CD14-positive monocyte (primary cell): ENCODE measurements around the gene DNAJB8. TPM values are rescaled to one million over a fixed set of nuclear protein-coding genes. Genes with fewer than 3 reads are reported as not detected.
A peak's percentile ranks its signal among the peaks of the same experiment; 100 is the strongest.

ENCODE experiments used
- DNase-seq, 3 donors: peaks; one replicate each; pipeline ENCODE4 v3.0.0-alpha.2; 2011 to 2022
- H2AFZ ChIP-seq: 2 replicates; pipeline ENCODE4 v1.6.0; 2012; ENCODE audit warnings: mild to moderate bottlenecking, low read depth, low read length, inconsistent platforms; ENCODE audit not compliant: insufficient read depth, poor library complexity, severe bottlenecking
- H3K27ac ChIP-seq, 2 donors: 1 replicate in 1 of 2; 2 replicates in 1 of 2; pipeline ENCODE4 v1.5.1; 2012 to 2013; ENCODE audit warnings: low read length in 2 of 2, control low read depth in 1 of 2, inconsistent platforms in 1 of 2, low read depth in 1 of 2, mild to moderate bottlenecking in 1 of 2
- H3K27me3 ChIP-seq, 2 donors: one replicate each; pipeline versions ENCODE4 v1.6.0 to v1.6.1; 2011 to 2013; ENCODE audit warnings: low read length in 2 of 2; ENCODE audit not compliant: control insufficient read depth in 2 of 2, insufficient read depth in 2 of 2
- H3K36me3 ChIP-seq, 2 donors: replicated peaks in 1 of 2; 1 replicate in 1 of 2; 2 replicates in 1 of 2; pipeline versions ENCODE4 v1.5.1 to v1.6.1; 2012 to 2013; ENCODE audit warnings: low read length in 2 of 2, control low read depth in 1 of 2, inconsistent platforms in 1 of 2, mild to moderate bottlenecking in 1 of 2; ENCODE audit not compliant: insufficient read depth in 2 of 2, control insufficient read depth in 1 of 2
- H3K4me1 ChIP-seq, 2 donors: 1 replicate in 1 of 2; 2 replicates in 1 of 2; pipeline versions ENCODE4 v1.5.1 to v1.6.1; 2012 to 2013; ENCODE audit warnings: low read length in 2 of 2, control low read depth in 1 of 2, inconsistent platforms in 1 of 2, mild to moderate bottlenecking in 1 of 2, moderate library complexity in 1 of 2; ENCODE audit not compliant: insufficient read depth in 2 of 2, control insufficient read depth in 1 of 2
- H3K4me2 ChIP-seq: replicated peaks from 2 replicates; pipeline ENCODE3; 2012; ENCODE audit warnings: low read length, moderate library complexity, mild to moderate bottlenecking; ENCODE audit not compliant: poor library complexity, severe bottlenecking; ENCODE audit errors: extremely low read depth
- H3K4me3 ChIP-seq, 3 experiments: fragments of 200-600 bp in 1 of 3; sonication (generic) in 1 of 3; replicated peaks in 1 of 3; 1 replicate in 2 of 3; 2 replicates in 1 of 3; pipeline ENCODE4 v1.5.1; 2011 to 2013; ENCODE audit warnings: low read length in 3 of 3, mild to moderate bottlenecking in 3 of 3, control low read depth in 2 of 3, low read depth in 2 of 3, inconsistent platforms in 1 of 3, moderate library complexity in 1 of 3
- H3K79me2 ChIP-seq: 2 replicates; pipeline ENCODE4 v1.6.0; 2012; ENCODE audit warnings: mild to moderate bottlenecking, control low read depth, inconsistent platforms, low read length, moderate library complexity; ENCODE audit not compliant: insufficient read depth
- H3K9ac ChIP-seq: 2 replicates; pipeline ENCODE4 v1.6.0; 2017; ENCODE audit warnings: low read length, mild to moderate bottlenecking; ENCODE audit not compliant: insufficient read depth, poor library complexity, severe bottlenecking
- H3K9me3 ChIP-seq, 2 donors: replicated peaks in 1 of 2; 1 replicate in 1 of 2; 2 replicates in 1 of 2; pipeline versions ENCODE4 v1.5.1 to v1.6.1; 2012 to 2013; ENCODE audit warnings: low read length in 2 of 2, control low read depth in 1 of 2; ENCODE audit not compliant: control insufficient read depth in 1 of 2, insufficient read depth in 1 of 2
- H4K20me1 ChIP-seq: 2 replicates; pipeline ENCODE4 v1.6.0; 2012; ENCODE audit warnings: mild to moderate bottlenecking, low read length, control low read depth, moderate library complexity; ENCODE audit not compliant: insufficient read depth
- H3K27ac Mint-ChIP-seq, 7 donors: one replicate each; pipeline ENCODE4 v1.8.0; 2020; ENCODE audit warnings: mild to moderate bottlenecking in 7 of 7, mixed read lengths in 7 of 7, moderate library complexity in 6 of 7, inconsistent platforms in 2 of 7
- H3K27me3 Mint-ChIP-seq, 3 donors: one replicate each; pipeline ENCODE4 v1.8.0; 2021 to 2022; ENCODE audit warnings: low read depth in 3 of 3, mild to moderate bottlenecking in 3 of 3, mixed read lengths in 3 of 3, moderate library complexity in 3 of 3, inconsistent platforms in 1 of 3
- H3K36me3 Mint-ChIP-seq, 2 donors: one replicate each; pipeline ENCODE4 v1.8.0; 2020; ENCODE audit warnings: mixed read lengths in 2 of 2, inconsistent platforms in 1 of 2, mild to moderate bottlenecking in 1 of 2
- H3K4me1 Mint-ChIP-seq: one replicate; pipeline ENCODE4 v1.8.0; 2020; ENCODE audit warnings: mild to moderate bottlenecking, mixed read lengths
- H3K4me3 Mint-ChIP-seq, 2 donors: one replicate each; pipeline ENCODE4 v1.8.0; 2020; ENCODE audit warnings: mild to moderate bottlenecking in 2 of 2, mixed read lengths in 2 of 2, moderate library complexity in 1 of 2
- H3K9me3 Mint-ChIP-seq, 7 donors: one replicate each; pipeline ENCODE4 v1.8.0; 2020 to 2022; ENCODE audit warnings: mixed read lengths in 7 of 7, mild to moderate bottlenecking in 6 of 7, moderate library complexity in 6 of 7, inconsistent platforms in 2 of 7
- CTCF ChIP-seq: fragments of 200-600 bp; IDR thresholded peaks from one replicate; pipeline ENCODE4 v1.8.0; 2022; ENCODE audit warnings: antibody characterized with exemption, mild to moderate bottlenecking
- WGBS: methylation state at CpG from one replicate; pipeline ENCODE4 v1.1.5; 2013; ENCODE audit warnings: missing lambda C conversion rate; ENCODE audit not compliant: insufficient coverage; 5-methylcytosine and 5-hydroxymethylcytosine counted together
- intact Hi-C, 2 donors: fragments of 100-400 bp; cut with micrococcal nuclease; formaldehyde crosslinking; loops; one replicate each; pipeline versions ENCODE4 v1.15.0 to v1.15.1; 2023
- polyA plus RNA-seq, 3 donors: library from polyadenylated mRNA; depleted of rRNA in 1 of 3; unstranded in 2 of 3; stranded (reverse) in 1 of 3; fragments of 300-500 nt in 2 of 3; fragments of >200 nt in 1 of 3; fragmentation: Illumina TruSeq in 2 of 3; gene quantifications; 1 replicate in 2 of 3; 2 replicates in 1 of 3; pipeline ENCODE4 v1.2.3, GENCODE V29; 2012 to 2021

DNAJB8 gene
- polyA plus RNA-seq, 3 donors: not detected

GRCh38 chr3:128416578-128417211 lies 50.0 kb downstream of the DNAJB8 start:
- peak; percentile 81 to 82 (median 82) for DNase-seq
- H3K79me2 ChIP-seq: no peaks in the 10 kb centered on the region
- H3K9ac ChIP-seq: peak overlapping the region; percentile 40
- peak overlapping the region; percentile 19 for H3K4me2 ChIP-seq
- H3K9me3 ChIP-seq: peaks cover 0 to 14% of the 10 kb centered on the region in 2 donors
- H3K36me3 ChIP-seq: no peaks in the 10 kb centered on the region
- peaks cover 7 to 16% (median 12%) of the 10 kb centered on the region in 7 donors for H3K9me3 Mint-ChIP-seq
- intact Hi-C loops: no loop called here
- peaks cover 5 to 9% of the 10 kb centered on the region in 2 donors for H3K36me3 Mint-ChIP-seq
- H3K27me3 Mint-ChIP-seq: peaks cover 0 to 8% (median 3%) of the 10 kb centered on the region in 3 donors
- no peaks in the 10 kb centered on the region for H4K20me1 ChIP-seq
- H2AFZ ChIP-seq: peak overlapping the region; percentile 13
- H3K27me3 ChIP-seq: no peaks in the 10 kb centered on the region
- H3K27ac Mint-ChIP-seq: peak overlapping the region; percentile 65 to 87 (median 75)
- 24% methylated on average over 8 of the region's 12 CpGs for WGBS
- peaks cover 37% of the 10 kb centered on the region for H3K4me1 Mint-ChIP-seq
- peaks cover 30 to 32% of the 10 kb centered on the region in 2 donors for H3K4me1 ChIP-seq
- peak overlapping the region; percentile 0 to 81 for H3K27ac ChIP-seq
- peak overlapping the region in 1 of 2 donors; percentile 21 for H3K4me3 Mint-ChIP-seq
- H3K4me3 ChIP-seq: peak overlapping the region in 1 of 3 experiments; percentile 15
- TF ChIP-seq CTCF: no peak

- 94% methylated on average over 13 of the region's 19 CpGs for WGBS
- TF ChIP-seq CTCF: no peak
- Mint-ChIP-seq H3K27ac (peak overlapping the region; percentile 74 to 87 (median 80)), H3K9me3 (peaks cover 7 to 16% (median 12%) of the 10 kb centered on the region in 7 donors), H3K4me1 (peaks cover 37% of the 10 kb centered on the region), H3K4me3 (no peak overlapping the region), H3K27me3 (peaks cover 0 to 8% (median 3%) of the 10 kb centered on the region in 3 donors), H3K36me3 (peaks cover 5 to 9% of the 10 kb centered on the region in 2 donors)
- peak overlapping the region; percentile 13 for H2AFZ ChIP-seq
- peak overlapping the region in 1 of 3 experiments; percentile 24 for H3K4me3 ChIP-seq
- H3K27ac ChIP-seq: peak overlapping the region; percentile 0 to 81
- no peak for DNase-seq
- intact Hi-C loops: no loop called here
- peaks cover 0 to 14% of the 10 kb centered on the region in 2 donors for H3K9me3 ChIP-seq
- peaks cover 30 to 32% of the 10 kb centered on the region in 2 donors for H3K4me1 ChIP-seq
- no peaks in the 10 kb centered on the region for H4K20me1 ChIP-seq
- no peaks in the 10 kb centered on the region for H3K79me2 ChIP-seq
- H3K27me3 ChIP-seq: no peaks in the 10 kb centered on the region
- no peaks in the 10 kb centered on the region for H3K36me3 ChIP-seq
- peak overlapping the region; percentile 40 for H3K9ac ChIP-seq
- peak overlapping the region; percentile 19 for H3K4me2 ChIP-seq
These were observed 50.7 kb downstream of the DNAJB8 start for GRCh38 chr3:128415773-128416577.
